Bone marrow (tissue), 2 donors: ENCODE results near the gene MAGI2.

ENCODE experiments used
- DNase-seq, 2 donors: peaks; one replicate each; lab custom pipeline; 2025; lab: John Stamatoyannopoulos, UW

The MAGI2 gene

DNA sequence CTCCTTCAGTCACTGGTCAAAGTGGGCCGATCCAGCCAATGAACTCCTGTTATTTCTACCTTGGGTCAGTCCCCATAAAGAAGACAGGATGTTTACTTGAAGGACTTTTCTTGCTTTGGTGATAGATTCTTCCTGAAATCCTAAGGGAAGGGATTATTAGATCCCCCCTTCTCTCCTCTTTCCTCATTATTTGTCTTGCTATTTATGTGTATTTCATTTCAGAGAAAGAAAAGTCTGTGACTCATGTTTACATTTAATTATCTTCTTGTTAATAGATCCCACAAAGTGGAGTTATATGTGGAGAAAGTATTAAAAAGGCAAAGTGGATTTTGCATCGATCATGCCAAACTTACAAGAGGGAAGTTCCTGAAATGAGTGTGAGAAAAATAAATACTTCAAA, 1313.4 kb downstream of the MAGI2 start:
- no peak for DNase-seq

DNA sequence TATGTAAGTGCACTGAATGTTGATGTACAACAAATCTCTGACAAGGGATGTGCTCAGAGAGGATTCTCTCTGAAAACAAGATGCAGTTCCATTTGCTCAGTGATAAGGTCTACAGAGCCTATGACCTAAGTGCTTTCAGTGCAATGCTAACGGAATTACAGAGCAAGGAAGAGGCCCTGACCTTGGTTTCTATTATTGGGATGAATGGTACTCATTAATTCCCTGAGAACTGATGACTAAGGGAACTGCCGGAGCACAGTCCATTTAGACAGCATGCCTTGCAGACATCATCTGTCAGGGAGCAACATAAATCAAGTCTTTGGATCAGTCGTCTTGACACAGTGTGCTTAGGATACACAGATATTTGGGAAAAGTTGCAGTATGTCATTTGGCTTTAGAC, 1314.1 kb downstream of the MAGI2 start:
- no peak for DNase-seq

DNA sequence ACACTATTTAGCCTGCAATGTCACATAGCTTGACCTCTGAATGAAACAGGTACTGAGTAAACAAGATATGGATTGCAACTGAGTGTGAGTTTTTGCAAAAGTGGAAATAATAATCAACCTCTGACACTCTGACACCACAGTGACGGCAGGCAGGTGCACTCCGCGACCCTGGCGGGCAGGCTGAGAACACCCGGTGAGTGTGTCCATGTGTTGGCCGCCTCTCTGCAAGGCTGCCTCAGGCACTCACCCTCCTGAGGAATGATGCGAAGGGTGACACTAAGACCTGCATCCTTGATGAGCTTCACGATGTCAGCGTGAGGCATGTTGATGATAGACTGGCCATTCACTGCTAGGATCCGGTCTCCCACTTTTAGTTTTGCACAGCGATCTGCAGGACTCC, 1318.7 kb downstream of the MAGI2 start:
- DNase-seq: no peak

DNA sequence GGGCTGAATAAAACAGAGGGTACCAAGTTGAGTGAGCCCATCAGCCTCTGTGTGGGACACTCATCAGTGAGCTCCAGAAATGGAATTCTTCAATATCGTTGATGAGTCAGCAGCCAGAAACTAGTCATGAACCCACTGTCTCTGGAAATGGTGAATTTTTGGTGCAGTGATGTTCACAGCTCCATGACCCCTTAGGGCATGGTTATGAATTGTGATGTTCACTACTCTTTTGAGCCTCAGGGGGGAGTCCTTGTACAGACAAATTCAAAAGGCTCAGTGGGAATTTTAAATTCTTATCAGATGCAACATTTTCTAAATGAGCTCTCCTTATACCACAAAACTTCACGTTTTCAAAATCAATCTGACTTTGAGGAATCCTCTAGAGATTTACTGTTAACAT, 1319.2 kb downstream of the MAGI2 start:
- no peak for DNase-seq

DNA sequence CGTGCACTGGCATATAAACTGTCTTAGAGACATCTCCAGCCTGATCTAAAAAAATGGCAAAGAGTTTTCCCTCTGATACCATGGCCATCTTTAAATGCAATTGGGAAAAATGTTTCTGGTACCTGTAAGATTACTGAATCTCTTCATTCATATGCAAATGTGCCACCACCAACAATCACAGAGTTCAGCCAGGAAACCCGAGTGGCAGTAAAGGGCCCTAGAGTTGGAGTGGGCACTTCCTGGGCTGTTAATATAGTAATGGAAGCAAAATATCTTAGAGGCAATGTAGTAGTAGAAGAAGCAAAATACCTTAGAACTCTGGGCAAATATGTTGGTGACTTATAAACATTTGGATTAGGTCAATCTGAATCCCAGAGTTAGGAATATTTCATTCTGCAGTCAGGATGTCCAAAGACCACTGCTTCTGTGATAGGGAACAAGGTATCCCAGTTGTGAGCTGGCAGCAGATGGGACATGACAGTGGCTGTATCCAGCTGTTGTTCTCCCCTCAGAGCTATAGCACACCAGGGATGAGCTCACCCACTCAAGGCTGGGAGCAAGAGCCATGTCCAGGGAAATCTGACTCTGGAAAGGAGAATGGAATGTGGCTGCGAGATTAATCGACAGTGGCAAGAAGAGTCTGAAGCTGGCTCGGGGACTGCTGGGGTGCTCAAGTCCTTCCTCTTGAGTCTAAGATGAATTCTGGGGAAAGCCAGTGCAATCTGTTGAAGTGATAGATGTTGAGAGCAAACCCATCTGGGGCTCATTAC, 1322.8 kb downstream of the MAGI2 start:
- no peak for DNase-seq

DNA sequence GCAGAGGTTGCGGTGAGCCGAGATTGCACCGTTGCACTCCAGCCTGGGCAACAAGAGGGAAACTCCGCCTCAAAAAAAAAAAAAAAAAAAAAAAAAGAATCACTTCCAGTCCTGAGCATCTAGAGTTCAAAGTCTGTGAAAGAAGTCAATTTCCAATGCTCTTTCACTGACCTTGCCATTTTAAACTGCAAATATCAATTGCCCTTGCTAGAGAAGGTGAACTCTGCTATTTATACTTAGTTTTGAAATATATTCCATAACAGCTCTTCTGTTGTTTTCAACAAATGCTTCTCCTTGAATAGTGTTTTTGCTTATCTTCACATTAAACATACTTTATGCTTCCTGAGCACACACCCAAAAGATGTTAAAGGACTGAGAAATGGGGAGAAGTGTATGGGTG, 1323.6 kb downstream of the MAGI2 start:
- no peak for DNase-seq

DNA sequence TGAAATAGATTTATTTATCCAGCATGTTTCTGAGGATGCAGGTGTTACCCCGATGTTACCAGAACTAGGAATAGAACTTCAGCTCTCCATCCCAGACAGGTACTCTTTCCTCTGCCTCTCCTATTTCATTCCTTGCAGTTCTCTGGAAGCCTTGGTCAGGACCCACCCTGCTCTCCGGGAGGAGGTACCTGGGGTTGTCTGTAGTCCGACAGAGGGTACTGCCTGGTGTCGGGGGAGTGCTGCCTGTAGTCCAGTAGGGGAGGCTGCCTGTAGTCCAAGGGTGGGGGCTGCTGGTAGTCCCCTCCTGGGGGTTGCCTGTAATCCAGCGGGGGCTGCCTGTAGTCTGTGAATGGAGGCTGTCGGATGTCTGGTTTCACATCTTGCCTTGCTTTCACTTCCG, 1326.5 kb downstream of the MAGI2 start:
- DNase-seq: no peak

DNA sequence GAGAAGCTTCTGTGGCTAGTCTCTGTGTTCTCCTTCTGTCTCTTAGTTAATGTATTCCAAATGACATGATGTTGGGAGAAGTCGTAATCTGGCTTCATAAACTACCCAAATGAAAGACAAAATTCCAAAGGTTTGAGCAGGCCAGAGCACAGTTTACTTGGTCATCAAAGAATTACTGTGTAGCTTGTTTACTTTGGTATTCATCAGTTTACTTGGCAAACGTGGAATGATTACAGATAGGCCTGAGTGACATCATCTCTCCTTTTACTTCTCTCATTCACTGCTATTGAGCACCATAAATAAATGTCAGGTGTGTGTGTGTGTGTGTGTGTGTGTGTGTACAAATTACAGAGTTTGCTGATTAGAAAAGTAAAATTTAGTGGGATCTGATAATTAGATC, 1327.6 kb downstream of the MAGI2 start:
- no peak for DNase-seq

DNA sequence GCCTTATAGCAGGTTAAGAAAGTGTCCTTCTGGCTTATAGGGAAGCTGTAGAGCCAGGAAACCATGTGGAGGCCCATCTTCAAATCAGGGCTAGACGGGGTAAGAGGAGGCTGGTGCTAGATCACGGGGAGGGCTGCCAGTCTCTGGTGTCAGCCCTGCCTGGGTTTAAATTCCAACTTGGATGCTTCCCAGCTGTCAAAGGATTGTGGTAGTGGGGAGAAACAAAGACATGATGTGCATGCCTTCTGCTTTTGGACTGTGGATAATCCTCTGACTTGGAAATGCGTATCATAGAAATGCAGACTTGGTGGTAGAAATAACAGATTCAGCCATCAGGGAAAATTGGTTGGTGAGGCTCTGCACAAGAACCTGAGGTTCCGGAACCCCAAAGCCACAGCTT, 1329.3 kb downstream of the MAGI2 start:
- DNase-seq: no peak

DNA sequence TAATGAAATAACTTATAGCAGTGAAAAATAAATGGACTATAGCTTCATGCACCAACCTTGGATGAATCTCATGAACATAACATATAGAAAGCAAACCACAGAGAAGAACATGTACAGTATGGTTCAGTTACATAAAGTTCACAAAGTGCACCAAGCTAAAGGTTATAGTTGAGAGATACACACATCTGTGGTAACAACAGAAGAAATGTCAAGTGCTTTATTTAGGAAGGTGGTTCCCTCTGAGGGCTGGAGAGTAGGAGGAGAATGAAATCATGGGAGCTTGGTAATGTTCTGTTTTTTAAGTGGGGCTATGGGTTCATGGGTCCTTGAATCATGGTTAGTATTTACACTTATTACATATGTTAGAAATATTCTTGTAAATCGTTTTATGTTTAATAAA, 1331.6 kb downstream of the MAGI2 start:
- DNase-seq: no peak

DNA sequence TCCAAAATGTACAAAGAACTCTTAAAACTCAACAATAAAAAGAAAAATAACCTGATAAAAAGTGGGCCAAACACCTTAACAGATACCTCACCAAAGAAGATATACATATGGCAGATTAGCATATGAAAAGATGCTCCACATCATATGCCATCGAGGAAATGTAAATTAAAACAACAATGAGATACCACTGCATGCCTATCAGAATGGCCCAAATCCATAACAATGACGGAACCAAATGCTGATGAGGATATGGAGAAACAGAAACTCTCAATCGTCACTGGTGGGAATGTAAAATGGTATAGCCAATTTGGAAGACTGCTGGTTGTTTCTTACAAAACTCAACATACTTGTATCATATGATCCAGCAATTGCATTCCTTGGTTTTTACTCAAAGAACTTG, 1335.0 kb downstream of the MAGI2 start:
- no peak for DNase-seq

DNA sequence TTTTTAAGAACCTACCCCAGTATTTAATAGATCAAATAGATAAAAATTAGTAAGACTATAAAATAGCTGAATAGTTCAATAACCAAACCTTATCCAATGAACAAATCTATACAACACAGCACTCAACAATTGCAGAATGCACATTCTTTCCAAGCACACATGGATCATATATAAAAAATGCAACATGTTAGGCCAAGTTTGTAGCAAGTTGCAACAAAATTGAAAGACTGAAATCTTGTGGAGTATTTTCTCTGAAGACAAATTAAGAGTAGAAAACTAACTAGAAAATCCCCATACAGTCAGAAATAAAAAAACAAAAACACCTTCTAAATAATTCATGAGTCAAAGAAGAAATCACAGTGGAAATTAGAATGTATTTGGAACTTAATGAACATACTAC, 1337.6 kb downstream of the MAGI2 start:
- DNase-seq: no peak

DNA sequence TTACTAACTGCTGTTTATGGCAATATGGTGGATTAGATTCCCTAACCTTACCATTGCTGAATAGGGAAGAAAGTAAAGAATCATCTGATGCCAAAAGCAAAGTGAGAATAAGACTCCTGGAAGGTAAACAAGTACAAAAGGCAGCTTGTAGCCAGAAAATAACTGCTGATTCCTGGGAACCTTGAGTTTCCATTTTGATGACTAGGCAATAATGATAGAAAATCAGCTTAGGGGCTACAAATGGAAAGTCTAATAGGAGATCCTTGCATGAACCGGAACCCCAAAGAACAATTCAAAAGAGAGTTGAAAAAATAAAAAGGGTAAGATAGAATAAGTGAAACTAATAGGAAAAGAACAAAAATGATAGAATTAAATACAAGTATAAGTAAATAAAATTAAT, 1338.5 kb downstream of the MAGI2 start:
- no peak for DNase-seq

DNA sequence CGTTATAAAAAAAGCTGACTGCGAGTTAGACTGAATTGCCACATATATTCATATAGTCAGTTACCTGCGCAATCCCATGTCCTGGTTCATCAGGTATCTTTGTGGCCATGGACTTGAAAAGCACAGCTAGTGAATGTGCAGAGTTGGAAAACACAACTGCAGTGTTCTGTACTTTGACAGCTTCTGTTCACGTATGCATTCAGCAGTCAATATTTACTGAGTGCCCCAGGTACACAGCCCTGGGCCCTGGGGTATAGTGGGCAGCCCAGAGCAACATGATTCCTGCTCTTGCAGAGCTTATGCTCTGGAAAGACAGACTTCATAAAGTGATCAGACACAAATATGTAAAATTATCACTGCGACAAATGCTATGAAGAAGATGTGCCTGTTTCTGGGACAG, 1341.0 kb downstream of the MAGI2 start:
- no peak for DNase-seq

DNA sequence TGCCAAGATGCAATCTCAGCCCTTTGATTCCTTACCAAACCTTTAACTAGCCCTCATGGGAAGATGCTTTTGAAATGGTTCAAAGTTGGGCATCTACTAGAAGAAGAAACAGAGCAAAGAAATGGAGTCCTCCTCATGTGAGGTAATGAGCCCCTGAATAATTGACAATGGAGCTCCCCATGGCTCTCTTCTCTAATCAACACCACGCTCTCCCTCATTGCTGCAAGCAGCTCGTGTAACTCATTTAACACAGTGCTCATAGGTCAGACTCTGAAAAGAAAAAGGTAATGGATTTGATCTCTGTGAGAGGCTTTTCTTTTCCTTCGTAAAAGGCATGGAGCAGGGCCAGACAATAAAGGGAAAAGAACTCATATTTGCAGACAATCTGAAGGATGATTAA, 1342.1 kb downstream of the MAGI2 start:
- DNase-seq: no peak

DNA sequence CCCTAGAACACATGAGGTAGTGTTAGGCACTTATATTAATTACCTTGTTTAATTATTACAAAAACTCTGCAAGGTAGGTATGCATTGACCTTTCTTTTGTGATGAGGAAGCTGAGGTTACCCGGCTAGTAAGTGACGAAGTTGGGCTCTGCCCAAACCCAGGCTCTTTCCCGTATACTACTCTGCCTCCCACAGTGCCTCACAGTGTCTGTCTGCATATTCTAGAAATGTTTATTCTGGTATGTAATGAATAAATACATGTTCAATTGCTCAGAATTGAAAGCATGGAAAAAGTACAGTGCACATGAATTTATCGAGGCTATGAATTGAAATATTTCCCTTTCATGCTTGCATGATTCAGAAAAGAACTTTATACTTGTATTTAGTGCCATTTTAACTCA, 1350.0 kb downstream of the MAGI2 start:
- DNase-seq: no peak

DNA sequence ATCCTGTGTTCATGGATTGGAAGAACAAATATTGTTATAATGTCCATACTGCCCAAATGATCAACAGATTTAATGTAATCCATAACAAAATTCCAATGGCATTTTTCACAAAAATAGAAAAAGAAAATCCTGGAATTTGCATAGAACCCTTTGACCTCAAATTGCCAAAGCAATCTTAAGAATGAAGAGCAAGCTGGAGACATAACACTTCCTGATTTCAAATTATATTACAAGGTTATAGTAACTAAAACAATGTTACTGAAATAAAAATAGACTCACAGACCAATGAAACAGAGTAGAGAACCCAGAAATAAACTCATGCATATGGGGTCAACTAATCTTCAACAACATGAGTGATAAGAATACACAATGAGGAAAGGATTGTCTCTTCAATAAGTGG, 1352.4 kb downstream of the MAGI2 start:
- no peak for DNase-seq

DNA sequence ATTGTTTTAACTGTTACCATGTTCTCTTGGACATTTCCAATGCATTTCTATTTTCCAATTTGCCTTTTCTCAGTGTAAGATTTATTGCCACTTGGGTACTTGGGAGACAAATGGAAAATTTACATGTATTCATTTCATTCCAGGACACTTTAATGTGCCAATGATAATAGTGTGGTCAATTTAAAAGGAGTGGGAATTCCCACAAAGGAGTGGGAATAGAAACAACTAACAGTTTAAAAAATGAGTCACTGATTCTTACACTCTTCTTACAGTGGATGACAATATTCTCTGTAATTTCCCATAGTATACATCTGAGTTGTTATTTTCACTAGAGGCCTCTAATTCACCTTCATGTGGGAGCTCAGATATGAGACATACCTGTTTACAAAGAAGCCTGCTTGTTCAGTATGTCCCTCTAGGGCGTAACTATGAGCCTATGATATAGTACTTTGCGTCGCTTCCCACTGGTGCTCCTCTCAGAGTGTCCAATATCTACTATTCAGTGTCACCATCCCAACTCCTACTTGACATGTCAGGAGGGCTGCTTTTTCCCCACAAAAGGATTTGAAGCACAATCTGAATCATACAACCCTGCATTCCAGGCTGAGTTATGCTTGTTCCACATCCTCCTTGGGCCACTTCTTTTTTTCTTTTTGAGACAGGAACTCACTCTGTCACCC, 1353.6 kb downstream of the MAGI2 start:
- DNase-seq: no peak

DNA sequence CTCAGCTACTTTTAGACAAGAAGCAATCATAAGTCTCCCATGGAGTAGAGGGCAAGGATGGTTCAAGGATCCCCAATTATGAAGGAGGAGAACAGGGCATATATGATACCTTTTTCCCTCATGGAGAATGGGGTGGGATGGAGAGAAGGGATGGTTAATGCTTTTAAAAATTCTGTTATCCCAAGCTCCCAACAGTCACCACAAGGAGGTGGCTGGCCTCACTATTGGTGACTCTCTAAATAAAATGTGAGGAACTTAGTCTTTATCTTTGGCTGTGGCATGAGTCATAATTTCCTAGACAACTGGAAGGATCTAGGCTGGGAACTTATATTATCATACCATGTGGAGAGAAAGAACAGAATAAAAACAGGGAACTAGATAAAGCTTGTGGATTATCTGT, 1357.9 kb downstream of the MAGI2 start:
- DNase-seq: no peak

DNA sequence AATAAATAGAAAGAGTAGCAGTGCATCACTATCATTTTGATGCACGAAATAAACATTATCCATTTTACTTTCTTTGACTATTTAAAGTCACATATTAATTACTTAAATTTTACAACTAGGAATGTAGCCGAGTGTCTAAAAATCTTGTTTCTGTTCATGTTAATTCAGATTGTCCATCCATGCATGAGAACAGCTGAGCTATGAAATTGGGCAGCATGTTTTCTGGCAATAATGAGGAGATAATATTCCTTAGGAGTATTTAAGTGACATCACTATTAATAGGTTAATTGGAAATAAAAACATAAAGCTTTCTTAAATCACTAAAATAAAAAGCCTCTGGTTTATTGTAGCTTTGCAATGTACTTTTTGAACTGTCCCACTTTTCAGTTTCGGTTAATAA, 1361.1 kb downstream of the MAGI2 start:
- no peak for DNase-seq

DNA sequence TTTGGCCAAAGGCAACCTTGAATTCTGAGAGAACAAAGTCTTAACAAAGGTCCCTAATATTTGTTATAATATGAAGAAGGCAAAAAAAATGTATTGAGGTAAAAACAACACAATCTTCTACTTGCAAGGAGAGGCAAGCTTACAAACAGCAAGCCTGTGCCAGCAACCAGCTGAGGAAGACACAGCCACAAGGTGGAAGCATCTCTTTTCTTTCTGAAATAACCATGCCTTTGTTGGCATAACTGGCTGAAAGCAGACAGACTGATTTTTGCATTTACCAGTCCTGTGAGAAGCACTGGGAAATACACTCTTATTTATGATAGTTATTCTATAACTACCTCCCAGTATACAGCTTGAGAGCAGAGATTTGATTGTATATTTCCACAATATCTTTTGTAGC, 1362.9 kb downstream of the MAGI2 start:
- no peak for DNase-seq

DNA sequence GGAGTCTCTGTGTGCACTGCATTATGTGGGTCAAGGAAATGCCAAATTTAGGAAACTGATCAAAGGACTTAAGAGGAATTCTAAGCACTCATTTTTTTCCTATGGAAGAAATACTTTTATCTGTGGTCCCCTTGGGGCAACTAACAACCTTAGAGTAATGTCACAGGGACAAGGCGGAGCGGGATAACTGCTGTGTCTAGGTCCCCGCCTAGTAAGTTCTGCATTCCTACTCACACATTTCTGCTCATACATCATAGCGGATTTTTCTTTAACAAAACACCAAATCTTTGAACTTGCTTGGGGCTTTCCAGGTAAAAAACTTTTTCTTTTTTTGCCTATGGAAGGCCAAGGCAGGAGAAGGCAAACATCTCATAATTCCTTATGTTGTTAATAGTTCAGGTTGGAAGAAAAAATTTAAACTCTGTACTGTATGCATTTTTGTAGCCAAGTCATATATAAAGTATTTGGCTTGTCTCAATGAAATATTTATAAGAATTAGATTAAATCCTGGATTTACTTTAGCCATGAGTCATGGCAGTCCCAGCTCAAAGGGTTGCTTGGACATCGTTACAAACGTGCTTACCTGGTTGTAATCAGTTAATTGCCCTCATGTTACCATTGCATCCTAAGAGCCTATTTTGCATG, 1369.9 kb downstream of the MAGI2 start:
- no peak for DNase-seq

DNA sequence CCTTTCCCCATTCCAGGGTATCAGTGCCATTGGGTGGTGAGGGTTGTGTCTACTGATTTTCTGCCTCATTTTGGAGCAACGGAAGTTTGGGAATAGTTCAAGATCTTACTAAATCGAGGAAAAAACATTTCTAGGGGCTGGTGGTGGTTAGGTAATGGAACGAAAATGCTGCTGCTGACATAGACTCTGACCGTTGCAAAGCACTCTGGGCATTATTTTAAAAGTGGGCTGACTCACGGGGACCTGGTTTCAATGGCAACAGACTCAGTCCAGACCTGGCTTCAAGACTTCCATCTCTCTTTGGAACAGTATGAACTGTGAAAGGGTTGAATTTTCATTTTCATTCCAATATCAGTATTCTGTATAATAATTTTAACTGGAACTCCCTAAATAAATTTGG, 1370.9 kb downstream of the MAGI2 start:
- DNase-seq: no peak

DNA sequence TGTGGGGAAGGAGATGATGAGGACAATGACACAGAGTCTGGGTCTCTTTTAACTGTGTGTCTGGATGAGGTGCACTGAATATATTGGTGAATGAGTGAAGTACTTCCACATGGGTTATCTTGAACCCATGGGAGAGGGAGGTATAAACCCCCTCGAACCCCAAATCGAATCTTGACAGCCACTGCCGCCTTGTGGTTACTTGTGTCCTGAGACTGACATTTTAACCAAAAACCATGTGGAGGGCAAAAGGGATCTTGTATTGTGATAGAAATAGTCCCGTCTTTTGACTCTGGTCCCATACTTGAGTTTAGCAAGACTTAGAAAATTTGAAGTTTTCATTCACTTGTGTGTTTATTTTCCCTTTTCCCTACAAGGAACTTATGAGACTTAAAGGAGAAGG, 1371.6 kb downstream of the MAGI2 start:
- DNase-seq: no peak
